Esophagus squamous epithelium (tissue), 4 donors: Measurements from ENCODE around the gene NOP16.

Experiments
- POLR2A ChIP-seq, 4 donors: fragments of 450-650 bp; IDR thresholded peaks; one replicate each; pipeline ENCODE4 v1.6.1; 2017; ENCODE audit warnings: antibody characterized with exemption in 4 of 4, mild to moderate bottlenecking in 4 of 4, moderate library complexity in 3 of 4
- TF ChIP-seq, protein P1 (sequence below), 6 experiments: fragments of 450-650 bp in 4 of 6; fragments of 200-600 bp in 2 of 6; sonication (generic) in 2 of 6; IDR thresholded peaks; one replicate each; pipeline ENCODE4 v1.5.1; 2016 to 2019; ENCODE audit warnings: antibody characterized with exemption in 6 of 6, mild to moderate bottlenecking in 4 of 6, moderate library complexity in 4 of 6

DNA sequence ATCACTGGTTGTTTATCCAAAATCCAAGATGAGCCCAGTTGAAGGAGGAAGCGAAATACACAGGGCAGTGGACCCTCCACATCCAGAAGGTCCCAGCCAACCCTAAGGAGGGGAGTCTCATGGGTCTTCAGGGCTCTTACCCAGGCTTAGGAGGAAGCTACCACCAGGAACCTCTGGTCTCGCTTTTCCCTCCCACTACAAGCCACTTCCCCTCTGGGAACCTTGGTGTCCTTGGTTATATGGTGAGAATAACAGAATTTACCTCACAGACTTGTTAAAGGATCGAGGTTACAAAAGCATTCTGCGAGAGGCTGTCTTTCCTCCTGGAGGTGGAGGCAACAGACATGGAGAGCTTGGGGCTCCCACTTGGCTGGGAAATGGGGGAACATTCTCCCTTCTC lies 3.6 kb upstream of the NOP16 start:
- TF ChIP-seq, protein P1, sequence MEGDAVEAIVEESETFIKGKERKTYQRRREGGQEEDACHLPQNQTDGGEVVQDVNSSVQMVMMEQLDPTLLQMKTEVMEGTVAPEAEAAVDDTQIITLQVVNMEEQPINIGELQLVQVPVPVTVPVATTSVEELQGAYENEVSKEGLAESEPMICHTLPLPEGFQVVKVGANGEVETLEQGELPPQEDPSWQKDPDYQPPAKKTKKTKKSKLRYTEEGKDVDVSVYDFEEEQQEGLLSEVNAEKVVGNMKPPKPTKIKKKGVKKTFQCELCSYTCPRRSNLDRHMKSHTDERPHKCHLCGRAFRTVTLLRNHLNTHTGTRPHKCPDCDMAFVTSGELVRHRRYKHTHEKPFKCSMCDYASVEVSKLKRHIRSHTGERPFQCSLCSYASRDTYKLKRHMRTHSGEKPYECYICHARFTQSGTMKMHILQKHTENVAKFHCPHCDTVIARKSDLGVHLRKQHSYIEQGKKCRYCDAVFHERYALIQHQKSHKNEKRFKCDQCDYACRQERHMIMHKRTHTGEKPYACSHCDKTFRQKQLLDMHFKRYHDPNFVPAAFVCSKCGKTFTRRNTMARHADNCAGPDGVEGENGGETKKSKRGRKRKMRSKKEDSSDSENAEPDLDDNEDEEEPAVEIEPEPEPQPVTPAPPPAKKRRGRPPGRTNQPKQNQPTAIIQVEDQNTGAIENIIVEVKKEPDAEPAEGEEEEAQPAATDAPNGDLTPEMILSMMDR (IDR thresholded peaks at IDR 0.05) = no peak
- TF ChIP-seq POLR2A (IDR thresholded peaks at IDR 0.05) = no peak
